Activated CD8-positive, alpha-beta T cell treated with anti-CD3 and anti-CD28 coated beads for 36 hours (primary cell): ENCODE results near the gene YBX2. TPM values are rescaled to one million over a fixed set of nuclear protein-coding genes. Genes with fewer than 3 reads are reported as not detected.

Experiments used
- ATAC-seq: fragments of 200-7000 bp; cut with Tn5 transposase; one replicate; pipeline ENCODE4 v1.10.0; 2021; ENCODE audit warnings: mild to moderate bottlenecking, moderate library complexity
- CTCF ChIA-PET: fragments of 350-600 bp; sonication (Branson Sonifier 250); formaldehyde crosslinking; loops from one replicate; lab custom pipeline; 2021; ENCODE audit warnings: antibody characterized with exemption; lab: Charles Lee
- POLR2A ChIA-PET: fragments of 350-600 bp; sonication (Branson Sonifier 250); formaldehyde crosslinking; loops from one replicate; lab custom pipeline; 2021; ENCODE audit warnings: antibody characterized with exemption; lab: Charles Lee
- DNase-seq: peaks from one replicate; pipeline ENCODE4 v3.0.0-alpha.2; 2020
- H3K27ac Mint-ChIP-seq: one replicate; pipeline ENCODE4 v1.8.0; 2021; ENCODE audit warnings: mild to moderate bottlenecking, mixed read lengths
- H3K27me3 Mint-ChIP-seq: one replicate; pipeline ENCODE4 v1.8.0; 2021; ENCODE audit warnings: mixed read lengths
- H3K36me3 Mint-ChIP-seq: one replicate; pipeline ENCODE4 v1.8.0; 2021; ENCODE audit warnings: low read depth, mixed read lengths
- H3K4me1 Mint-ChIP-seq: one replicate; pipeline ENCODE4 v1.8.0; 2021; ENCODE audit warnings: low read depth, mixed read lengths
- H3K4me3 Mint-ChIP-seq: one replicate; pipeline ENCODE4 v1.8.0; 2021; ENCODE audit warnings: mild to moderate bottlenecking, moderate library complexity, mixed read lengths
- H3K9me3 Mint-ChIP-seq: one replicate; pipeline ENCODE4 v1.8.0; 2021; ENCODE audit warnings: mixed read lengths
- intact Hi-C: fragments of 100-400 bp; cut with micrococcal nuclease; formaldehyde crosslinking; loops from one replicate; pipeline ENCODE4 v1.10.0; 2022
- total RNA-seq, 2 experiments: library from RNA; stranded (reverse); gene quantifications; one replicate each; pipeline ENCODE4 v1.2.3, GENCODE V29; 2021
- TF ChIP-seq, protein P1 (sequence below): fragments of 200-600 bp; IDR thresholded peaks from one replicate; pipeline ENCODE4 v1.8.0; 2022; ENCODE audit warnings: antibody characterized with exemption, mild to moderate bottlenecking

The YBX2 gene
- total RNA-seq, 2 experiments from 2014 or later: 0.56 to 0.83 TPM

DNA sequence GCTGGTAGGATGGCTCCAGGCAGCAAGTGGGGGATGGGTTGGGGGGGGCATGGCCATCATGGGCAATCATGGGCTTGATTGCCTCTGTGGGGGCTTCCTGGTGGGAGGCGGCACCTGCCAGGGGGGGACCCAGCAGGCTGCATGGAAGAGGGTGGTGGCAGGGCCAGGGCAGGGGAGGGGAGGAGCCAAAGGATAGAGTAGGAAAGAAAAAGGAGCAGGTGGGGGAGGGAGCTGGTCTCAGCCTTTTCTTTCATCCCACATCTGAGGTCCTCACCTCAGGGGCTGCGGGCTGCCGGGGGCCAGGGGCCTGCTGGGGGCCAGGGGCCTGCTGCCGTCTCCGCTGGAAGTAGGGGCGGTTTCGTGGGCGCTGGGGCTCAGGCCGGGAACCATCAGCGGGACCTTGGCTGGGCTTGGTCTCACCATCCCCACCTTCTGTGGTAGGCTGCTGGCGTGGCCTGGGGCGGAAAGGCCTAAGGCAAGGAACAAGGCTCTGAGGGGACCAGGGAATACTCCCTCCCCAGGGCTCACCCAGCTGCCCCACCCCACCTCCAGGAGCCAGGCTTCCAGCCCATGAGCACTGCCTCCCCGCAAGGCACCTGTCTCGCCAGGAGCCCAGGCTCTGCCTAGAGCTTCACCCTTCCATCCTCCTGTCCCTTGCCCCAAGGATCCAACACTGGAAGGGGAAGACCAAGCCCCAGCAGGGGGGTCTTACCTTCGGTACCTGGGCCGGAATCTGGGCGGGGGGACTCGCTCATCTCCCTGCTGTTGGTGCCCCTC lies 5.0 kb downstream of the YBX2 start:
- POLR2A ChIA-PET: interaction anchor here (0.6 to 1.9 kb wide), 2 partner anchors 8 to 397 kb away, joined by 4 to 5 read pairs; partner anchors contain the start of gene SLC2A4
- intact Hi-C loops: no loop called here
- ATAC-seq (no peak), DNase-seq (no peak)
- Mint-ChIP-seq H3K27me3 (peaks cover 14% of the 10 kb centered on the region), H3K36me3 (no peaks in the 10 kb centered on the region), H3K27ac (no peak overlapping the region), H3K4me3 (no peak overlapping the region), H3K9me3 (no peaks in the 10 kb centered on the region), H3K4me1 (peaks cover 3% of the 10 kb centered on the region)
- TF ChIP-seq, protein P1, sequence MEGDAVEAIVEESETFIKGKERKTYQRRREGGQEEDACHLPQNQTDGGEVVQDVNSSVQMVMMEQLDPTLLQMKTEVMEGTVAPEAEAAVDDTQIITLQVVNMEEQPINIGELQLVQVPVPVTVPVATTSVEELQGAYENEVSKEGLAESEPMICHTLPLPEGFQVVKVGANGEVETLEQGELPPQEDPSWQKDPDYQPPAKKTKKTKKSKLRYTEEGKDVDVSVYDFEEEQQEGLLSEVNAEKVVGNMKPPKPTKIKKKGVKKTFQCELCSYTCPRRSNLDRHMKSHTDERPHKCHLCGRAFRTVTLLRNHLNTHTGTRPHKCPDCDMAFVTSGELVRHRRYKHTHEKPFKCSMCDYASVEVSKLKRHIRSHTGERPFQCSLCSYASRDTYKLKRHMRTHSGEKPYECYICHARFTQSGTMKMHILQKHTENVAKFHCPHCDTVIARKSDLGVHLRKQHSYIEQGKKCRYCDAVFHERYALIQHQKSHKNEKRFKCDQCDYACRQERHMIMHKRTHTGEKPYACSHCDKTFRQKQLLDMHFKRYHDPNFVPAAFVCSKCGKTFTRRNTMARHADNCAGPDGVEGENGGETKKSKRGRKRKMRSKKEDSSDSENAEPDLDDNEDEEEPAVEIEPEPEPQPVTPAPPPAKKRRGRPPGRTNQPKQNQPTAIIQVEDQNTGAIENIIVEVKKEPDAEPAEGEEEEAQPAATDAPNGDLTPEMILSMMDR: no peak
- CTCF ChIA-PET: no interaction called here

DNA sequence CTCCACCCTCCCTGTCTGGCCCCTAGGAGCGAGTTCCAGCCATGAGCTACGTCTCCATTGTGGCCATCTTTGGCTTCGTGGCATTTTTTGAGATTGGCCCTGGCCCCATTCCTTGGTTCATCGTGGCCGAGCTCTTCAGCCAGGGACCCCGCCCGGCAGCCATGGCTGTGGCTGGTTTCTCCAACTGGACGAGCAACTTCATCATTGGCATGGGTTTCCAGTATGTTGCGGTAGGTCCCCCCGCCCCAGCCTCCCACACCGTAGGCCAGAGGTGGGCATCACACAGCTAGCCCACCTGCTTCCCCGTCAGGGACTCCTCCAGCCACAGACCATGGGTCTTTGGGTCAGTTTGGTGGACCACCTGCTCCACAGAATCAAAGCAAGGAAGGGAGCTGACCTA lies 8.8 kb downstream of the YBX2 start:
- Mint-ChIP-seq H3K9me3 (no peaks in the 10 kb centered on the region), H3K27me3 (peaks cover 19% of the 10 kb centered on the region), H3K4me1 (peaks cover 18% of the 10 kb centered on the region), H3K36me3 (no peaks in the 10 kb centered on the region), H3K27ac (no peak overlapping the region), H3K4me3 (no peak overlapping the region)
- TF ChIP-seq, protein P1: no peak
- ATAC-seq (no peak), DNase-seq (no peak)
- POLR2A ChIA-PET: interaction anchor here (0.5 to 1.9 kb wide), 2 partner anchors 11 to 29 kb away, joined by 3 to 11 read pairs; partner anchors contain the start of gene GPS2
- CTCF ChIA-PET: interaction anchor here (10.3 kb wide), 1 partner anchor 12 kb away, joined by 144 read pairs; no protein-coding TSS in a partner anchor
- intact Hi-C loops: no loop called here

DNA sequence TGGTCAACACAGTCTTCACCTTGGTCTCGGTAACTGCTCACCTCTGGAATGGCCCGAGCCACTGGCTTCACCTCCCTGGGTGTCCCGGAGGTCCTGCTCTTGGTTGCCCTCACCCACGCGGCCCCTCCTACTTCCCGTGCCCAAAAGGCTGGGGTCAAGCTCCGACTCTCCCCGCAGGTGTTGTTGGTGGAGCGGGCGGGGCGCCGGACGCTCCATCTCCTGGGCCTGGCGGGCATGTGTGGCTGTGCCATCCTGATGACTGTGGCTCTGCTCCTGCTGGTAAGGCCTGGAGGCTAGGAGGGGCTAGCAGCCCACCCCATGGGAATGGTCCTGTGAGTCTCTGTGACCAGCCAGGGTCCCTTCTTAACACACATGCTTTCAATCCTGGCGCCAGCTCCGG lies 9.5 kb downstream of the YBX2 start:
- ChIA-PET CTCF (interaction anchor here (10.3 kb wide), 1 partner anchor 13 kb away, joined by 144 read pairs; no protein-coding TSS in a partner anchor), POLR2A (interaction anchor here (1.3 to 1.9 kb wide), 2 partner anchors 12 to 28 kb away, joined by 5 to 11 read pairs; no protein-coding TSS in a partner anchor)
- no peaks in the 10 kb centered on the region for H3K9me3 Mint-ChIP-seq
- no peak overlapping the region for H3K4me3 Mint-ChIP-seq
- intact Hi-C loops: no loop called here
- no peak overlapping the region for H3K27ac Mint-ChIP-seq
- TF ChIP-seq, protein P1: no peak
- no peaks in the 10 kb centered on the region for H3K36me3 Mint-ChIP-seq
- H3K4me1 Mint-ChIP-seq: peaks cover 19% of the 10 kb centered on the region
- peaks cover 19% of the 10 kb centered on the region for H3K27me3 Mint-ChIP-seq
- DNase-seq (no peak), ATAC-seq (no peak)

DNA sequence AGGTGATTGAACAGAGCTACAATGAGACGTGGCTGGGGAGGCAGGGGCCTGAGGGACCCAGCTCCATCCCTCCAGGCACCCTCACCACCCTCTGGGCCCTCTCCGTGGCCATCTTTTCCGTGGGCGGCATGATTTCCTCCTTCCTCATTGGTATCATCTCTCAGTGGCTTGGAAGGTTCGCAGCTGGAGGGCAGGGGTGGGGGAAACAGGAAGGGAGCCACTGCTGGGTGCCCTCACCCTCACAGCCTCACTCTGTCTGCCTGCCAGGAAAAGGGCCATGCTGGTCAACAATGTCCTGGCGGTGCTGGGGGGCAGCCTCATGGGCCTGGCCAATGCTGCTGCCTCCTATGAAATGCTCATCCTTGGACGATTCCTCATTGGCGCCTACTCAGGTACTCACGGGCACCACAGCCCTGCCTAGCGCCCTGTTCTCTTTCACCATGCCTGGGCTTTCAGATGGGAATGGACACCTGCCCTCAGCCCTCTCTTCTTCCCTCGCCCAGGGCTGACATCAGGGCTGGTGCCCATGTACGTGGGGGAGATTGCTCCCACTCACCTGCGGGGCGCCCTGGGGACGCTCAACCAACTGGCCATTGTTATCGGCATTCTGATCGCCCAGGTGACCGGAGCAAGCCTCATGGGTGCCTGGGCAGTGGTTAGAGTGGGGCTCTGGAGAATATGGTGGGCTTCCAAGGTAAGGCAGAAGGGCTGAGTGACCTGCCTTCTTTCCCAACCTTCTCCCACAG lies 10.8 kb downstream of the YBX2 start:
- peaks cover 19% of the 10 kb centered on the region for H3K27me3 Mint-ChIP-seq
- CTCF ChIA-PET: interaction anchor here (1.0 to 10.3 kb wide), 2 partner anchors 15 to 277 kb away, joined by 3 to 144 read pairs; no protein-coding TSS in a partner anchor

More for the DNA sequence above, 10.8 kb downstream of the YBX2 start:
- Mint-ChIP-seq H3K4me3 (no peak overlapping the region), H3K9me3 (no peaks in the 10 kb centered on the region), H3K4me1 (peaks cover 19% of the 10 kb centered on the region), H3K36me3 (no peaks in the 10 kb centered on the region), H3K27ac (no peak overlapping the region)
- POLR2A ChIA-PET: interaction anchor here (0.9 to 1.3 kb wide), 3 partner anchors 12 to 46 kb away, joined by 3 to 5 read pairs (median 5); no protein-coding TSS in a partner anchor
- TF ChIP-seq, protein P1: no peak
- DNase-seq: no peak
- ATAC-seq: no peak
- intact Hi-C loops: no loop called here
